HG02610 (cell line): ENCODE data around the gene SPG7.
"Not testable (repeated sequence)": the region's sequence is repeated elsewhere in the genome, so short reads cannot be mapped to it uniquely, and the experiment has no call there.

Experiments
- ATAC-seq: cut with Tn5 transposase; IDR thresholded peaks from one replicate; pipeline ENCODE4 v1.9.1; 2021; ENCODE audit warnings: mild to moderate bottlenecking, moderate library complexity; ENCODE audit not compliant: unreplicated experiment

Gene SPG7

GRCh38 chr16:89507834-89508590 is at the start of gene SPG7:
Gene SPG7 (plus strand): TSS chr16:89508403. CDS start chr16:89508418, 15 bp downstream.
- ATAC-seq: peak; percentile 62

GRCh38 chr16:89458551-89458950 is 49.7 kb upstream of the SPG7 start:
- ATAC-seq: no peak

DNA sequence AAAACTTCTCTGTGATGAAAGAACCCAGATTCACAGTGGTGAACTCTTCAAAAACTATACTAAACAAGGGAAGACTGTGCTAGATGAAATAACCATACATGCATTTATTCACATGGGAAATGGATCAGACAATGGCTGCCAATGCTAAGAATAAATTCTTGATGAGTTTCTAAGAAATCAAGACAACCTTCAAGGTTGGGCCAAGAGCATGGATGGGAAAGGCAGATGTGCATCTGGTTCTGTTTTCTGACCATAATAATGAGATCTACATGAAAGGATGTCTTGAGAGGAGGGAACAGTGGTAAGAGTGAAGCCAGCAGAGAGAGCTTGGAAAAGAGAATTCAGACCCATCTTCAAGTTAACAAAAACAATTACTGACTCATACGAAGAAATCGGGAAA is 49.2 kb upstream of the SPG7 start:
- ATAC-seq: no peak

DNA sequence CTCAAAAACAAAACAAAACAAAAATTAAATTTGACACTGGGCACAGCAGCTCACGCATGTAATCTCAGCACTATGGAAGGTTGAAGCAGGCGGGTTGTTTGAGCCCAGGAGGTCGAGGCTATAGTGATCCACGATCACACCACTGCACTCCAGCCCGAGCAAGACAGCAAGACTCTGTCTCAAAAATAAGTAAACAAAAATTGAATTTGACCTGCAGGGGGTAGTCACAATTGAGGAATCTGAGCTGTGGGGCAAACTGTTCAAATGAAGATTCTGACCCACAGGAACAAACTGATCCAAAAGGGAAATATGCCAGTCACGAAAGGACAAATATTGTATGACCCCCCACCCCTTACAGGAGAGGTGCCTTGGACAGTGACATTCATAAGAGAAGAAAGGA is 47.6 kb upstream of the SPG7 start:
- no peak for ATAC-seq

DNA sequence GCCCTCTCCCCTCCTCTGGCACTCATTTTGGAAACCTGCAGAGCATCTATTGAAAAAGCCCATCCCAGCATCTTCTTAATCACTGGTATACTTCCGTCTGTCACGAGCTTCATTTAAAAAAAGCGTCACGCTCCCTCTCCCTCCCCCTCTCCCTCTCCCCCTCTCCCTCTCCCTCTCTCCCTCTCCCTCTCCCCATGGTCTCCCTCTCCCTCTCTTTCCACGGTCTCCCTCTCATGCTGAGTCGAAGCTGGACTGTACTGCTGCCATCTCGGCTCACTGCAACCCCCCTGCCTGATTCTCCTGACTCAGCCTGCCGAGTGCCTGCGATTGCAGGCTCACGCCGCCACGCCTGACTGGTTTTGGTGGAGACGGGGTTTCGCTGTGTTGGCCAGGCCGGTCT is 46.3 kb upstream of the SPG7 start:
- not testable (repeated sequence) for ATAC-seq

DNA sequence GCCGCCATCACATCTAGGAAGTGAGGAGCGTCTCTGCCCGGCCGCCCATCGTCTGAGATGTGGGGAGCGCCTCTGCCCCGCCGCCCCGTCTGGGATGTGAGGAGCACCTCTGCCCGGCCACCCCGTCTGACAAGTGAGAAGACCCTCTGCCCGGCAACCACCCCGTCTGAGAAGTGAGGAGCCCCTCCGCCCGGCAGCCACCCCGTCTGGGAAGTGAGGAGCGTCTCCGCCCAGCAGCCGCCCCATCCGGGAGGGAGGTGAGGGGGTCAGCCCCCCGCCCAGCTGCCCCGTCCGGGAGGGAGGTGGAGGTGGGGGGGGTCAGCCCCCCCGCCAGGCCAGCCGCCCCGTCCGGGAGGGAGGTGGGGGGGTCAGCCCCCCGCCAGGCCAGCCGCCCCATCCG is 45.6 kb upstream of the SPG7 start:
- not testable (repeated sequence) for ATAC-seq

GRCh38 chr16:89463312-89463711 is 44.9 kb upstream of the SPG7 start:
- ATAC-seq: not testable (repeated sequence)

- no peak for ATAC-seq
Observed at GRCh38 chr16:89466920-89467319, 41.3 kb upstream of the SPG7 start.

DNA sequence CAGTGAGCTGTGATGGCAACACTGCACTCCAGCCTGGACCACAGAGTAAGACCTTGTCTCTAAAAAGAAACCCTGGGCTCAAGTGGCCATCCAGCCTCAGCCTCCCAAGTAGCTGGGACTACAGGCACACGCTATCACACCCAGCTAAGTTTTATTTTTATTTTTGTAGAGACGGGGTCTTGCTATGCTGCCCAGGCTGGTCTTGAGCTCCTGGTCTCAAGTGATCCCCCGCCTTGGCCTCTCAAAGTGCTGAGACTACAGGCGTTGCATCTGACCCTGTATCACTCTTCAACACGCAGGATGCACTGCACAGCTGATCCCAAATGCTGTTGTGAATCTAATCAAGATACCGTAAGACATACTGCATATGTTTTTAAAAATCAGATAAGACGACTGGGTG is 40.8 kb upstream of the SPG7 start:
- ATAC-seq: no peak

- ATAC-seq: no peak
Observed at GRCh38 chr16:89472711-89473075, 35.5 kb upstream of the SPG7 start.

DNA sequence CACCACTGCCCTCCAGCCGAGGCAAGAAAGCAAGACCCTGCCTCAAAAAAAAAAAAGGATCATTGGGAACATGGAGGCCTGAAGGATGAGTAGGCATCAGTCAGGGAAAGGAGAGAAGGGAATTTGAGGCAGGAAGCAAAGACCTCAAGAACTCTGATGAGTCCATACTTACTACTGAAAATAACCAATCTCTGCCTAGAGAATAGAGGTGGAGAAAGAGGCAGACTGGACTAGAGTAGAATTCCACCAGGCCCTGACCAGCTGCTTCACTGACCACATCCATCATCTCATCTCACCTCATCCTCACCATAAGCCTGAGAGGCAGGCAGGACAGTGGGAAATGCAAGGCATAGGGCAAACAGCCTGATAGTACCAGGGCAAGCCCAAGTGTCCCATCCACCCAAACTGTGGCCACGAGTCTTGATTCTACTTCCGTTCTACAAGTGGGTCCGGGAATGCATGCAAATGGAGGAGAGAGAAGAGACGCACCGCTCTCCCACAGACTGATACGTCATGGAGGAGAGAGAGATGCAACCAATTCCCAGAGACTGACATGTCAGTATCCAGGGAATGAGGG is 35.0 kb upstream of the SPG7 start:
- no peak for ATAC-seq

DNA sequence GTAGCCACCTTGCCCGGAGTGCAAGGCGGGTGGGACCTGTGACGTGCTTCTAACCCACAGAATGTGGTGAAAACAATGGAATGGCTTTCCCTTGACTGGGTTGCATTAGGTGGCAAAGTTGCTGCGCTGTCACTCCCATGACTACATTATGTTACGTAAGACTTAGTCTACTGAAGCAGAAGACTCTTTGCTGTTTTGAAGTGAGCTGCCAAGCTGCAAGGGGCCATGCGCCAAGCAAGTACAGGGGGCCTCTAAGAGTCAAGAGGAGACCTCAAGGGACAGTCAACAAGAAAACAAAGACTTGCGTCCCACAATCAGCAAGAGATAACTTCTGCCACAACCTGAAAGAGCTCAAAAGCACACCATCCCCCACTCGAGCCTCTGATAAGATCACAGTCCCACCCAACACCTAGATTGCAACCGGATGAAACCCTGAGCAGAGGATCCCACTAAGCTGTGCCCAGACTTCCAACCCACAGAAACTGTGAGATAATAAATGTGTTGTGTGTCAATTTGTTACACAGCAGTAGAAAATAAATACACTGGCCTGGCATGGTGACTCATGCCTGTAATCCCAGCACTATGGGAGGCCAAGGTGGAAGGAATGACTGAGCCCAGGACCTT is 34.3 kb upstream of the SPG7 start:
- ATAC-seq: no peak

- no peak for ATAC-seq
Observed at GRCh38 chr16:89475144-89475543, 33.1 kb upstream of the SPG7 start.

DNA sequence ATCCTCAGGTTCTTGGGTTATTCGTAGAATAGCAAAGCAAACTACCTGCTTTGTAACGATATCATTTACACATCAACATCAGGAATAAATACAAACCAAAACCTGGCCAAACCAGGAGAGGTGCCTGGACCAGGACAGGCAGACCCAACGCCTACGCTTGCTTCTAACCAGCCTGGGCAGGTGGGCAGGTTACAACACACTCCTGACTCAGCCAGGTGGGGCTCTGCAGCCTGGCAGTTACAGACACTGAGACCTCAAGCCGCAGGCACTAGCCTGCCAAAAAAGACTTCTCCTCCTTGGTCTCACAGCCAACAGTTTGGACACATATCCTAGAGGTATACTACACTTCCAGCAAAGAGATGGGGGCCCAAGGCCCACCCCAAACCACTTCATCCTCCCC is 31.8 kb upstream of the SPG7 start:
- ATAC-seq: peak; percentile 14

- ATAC-seq: peak; percentile 64
Observed at GRCh38 chr16:89476811-89477261, 31.4 kb upstream of the SPG7 start.

GRCh38 chr16:89478576-89479221 is 29.5 kb upstream of the SPG7 start:
- ATAC-seq: no peak

DNA sequence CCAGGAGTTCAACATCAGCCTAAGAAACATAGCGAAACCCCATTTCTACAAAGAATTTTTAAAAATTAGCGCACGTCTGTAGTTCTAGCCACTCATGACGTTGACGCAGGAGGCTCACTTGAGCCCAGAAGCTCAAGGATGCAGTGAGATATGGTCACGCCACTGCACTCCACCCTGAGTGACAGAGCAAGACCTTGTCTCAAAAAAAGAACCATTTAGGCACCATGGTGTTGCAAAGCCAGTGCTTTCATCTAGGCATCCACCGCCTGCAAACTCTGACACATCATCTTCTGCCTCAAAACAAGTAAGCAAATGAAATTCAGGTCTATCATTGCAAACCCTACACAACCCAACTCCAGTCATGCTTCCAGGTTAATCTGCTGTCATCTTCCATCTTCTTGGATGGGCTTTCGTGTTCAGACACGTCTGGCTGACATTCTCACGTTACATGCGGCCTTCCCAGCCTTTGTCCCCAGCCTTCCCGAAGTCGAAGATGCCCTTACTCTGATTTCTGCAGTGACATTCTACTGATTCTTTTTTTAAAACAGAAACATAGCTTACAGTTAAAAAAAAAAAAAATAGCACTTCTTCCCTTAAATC is 26.7 kb upstream of the SPG7 start:
- no peak for ATAC-seq

DNA sequence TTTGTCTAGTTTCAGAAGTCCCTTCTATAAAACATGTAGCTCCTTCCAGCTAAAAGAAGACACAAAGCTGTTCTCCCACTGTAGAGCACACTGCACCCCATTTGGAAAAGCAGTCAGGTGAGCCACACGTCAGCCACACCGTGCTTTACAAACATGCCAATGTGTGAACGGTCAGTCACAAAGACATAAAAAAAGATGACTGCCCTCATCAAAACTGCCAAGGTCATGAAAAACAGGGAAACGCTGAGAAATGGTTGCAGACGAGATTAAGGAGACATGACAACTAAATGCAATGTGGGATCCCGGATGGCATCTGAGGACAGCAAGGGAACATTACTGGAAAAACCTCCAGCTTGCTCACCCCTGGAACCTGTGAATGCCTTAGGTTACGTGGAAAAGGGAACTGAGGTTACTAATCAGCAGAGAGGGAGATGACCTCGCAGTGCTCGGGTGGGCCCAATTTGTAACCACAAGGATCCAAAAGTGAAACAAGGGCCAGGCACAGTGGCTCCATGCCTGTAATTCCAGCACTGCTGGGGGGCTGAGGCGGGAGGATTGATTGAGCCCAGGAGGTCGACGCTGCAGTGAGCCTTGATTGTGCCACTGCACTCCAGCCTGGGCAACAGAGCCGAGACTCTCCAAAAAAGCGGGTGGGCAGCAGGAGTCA is 25.9 kb upstream of the SPG7 start:
- ATAC-seq: no peak

- no peak for ATAC-seq
Observed at GRCh38 chr16:89482817-89483205, 25.4 kb upstream of the SPG7 start.

- ATAC-seq: no peak
Observed at GRCh38 chr16:89484041-89484501, 24.1 kb upstream of the SPG7 start.
